Testis (tissue), 3 donors: ENCODE data around the gene PLCB1. TPM values are rescaled to one million over a fixed set of nuclear protein-coding genes. Genes with fewer than 3 reads are reported as not detected.

ENCODE experiments used
- DNase-seq: peaks from one replicate; pipeline ENCODE4 v3.0.0-alpha.2; 2019
- H3K27ac ChIP-seq, 2 donors: fragments of 200-600 bp; sonication (generic); one replicate each; pipeline ENCODE4 v1.5.1; 2019
- H3K27me3 ChIP-seq: fragments of 200-600 bp; sonication (generic); one replicate; pipeline ENCODE4 v1.5.1; 2019
- H3K36me3 ChIP-seq: fragments of 200-600 bp; sonication (generic); one replicate; pipeline ENCODE4 v1.5.1; 2017; ENCODE audit warnings: low read depth; ENCODE audit errors: missing control alignments
- H3K4me1 ChIP-seq: fragments of 200-600 bp; sonication (generic); one replicate; pipeline ENCODE4 v1.5.1; 2019
- H3K4me3 ChIP-seq, 2 donors: fragments of 200-600 bp; sonication (generic); one replicate each; pipeline ENCODE4 v1.5.1; 2017 to 2019
- H3K9me3 ChIP-seq: fragments of 200-600 bp; sonication (generic); one replicate; pipeline ENCODE4 v1.5.1; 2017
- CTCF ChIP-seq, 3 experiments: fragments of 450-650 bp in 2 of 3; fragments of 200-600 bp in 1 of 3; sonication (generic) in 1 of 3; IDR thresholded peaks; one replicate each; pipeline ENCODE4 v1.5.1; 2016 to 2019; ENCODE audit warnings: antibody characterized with exemption in 3 of 3, mild to moderate bottlenecking in 2 of 3, moderate library complexity in 1 of 3
- POLR2A ChIP-seq: fragments of 450-650 bp; IDR thresholded peaks from one replicate; pipeline ENCODE4 v1.6.1; 2017; ENCODE audit warnings: antibody characterized with exemption, mild to moderate bottlenecking, moderate library complexity
- whole genome bisulfite sequencing, 2 donors: methylation state at CpG; one replicate each; pipeline ENCODE4 v1.1.5; 2018; 5-methylcytosine and 5-hydroxymethylcytosine counted together
- intact Hi-C: fragments of 100-400 bp; cut with DNase I; formaldehyde crosslinking; loops from one replicate; pipeline ENCODE4 v1.15.1; 2023; ENCODE audit warnings: low total_unique reads
- polyA plus RNA-seq: library from polyadenylated mRNA; stranded (reverse); fragments of 350-450 nt; fragmentation: Illumina TruSeq; extraction: RNeasy Lipid Tissue Mini Kit (QIAGEN cat#74804); gene quantifications from one replicate; pipeline ENCODE4 v1.2.3, GENCODE V29; 2014; ENCODE audit warnings: low read depth, low replicate concordance; ENCODE audit not compliant: insufficient read depth
- total RNA-seq, 2 donors: library from RNA; depleted of rRNA; stranded (reverse); fragments of >200 nt; gene quantifications; one replicate each; pipeline ENCODE4 v1.2.3, GENCODE V29; 2016

PLCB1 gene
- total and polyA plus RNA-seq, 3 donors from 2014 or later: 3.1 to 9.8 (median 8.2) TPM

GRCh38 chr20:8777911-8778310 is 645.8 kb downstream of the PLCB1 start:
- intact Hi-C loops: no loop called here
- no peak overlapping the region for H3K4me3 ChIP-seq
- no peaks in the 10 kb centered on the region for H3K27me3 ChIP-seq
- no peaks in the 10 kb centered on the region for H3K4me1 ChIP-seq
- TF ChIP-seq CTCF (IDR thresholded peaks at IDR 0.05): no peak
- no peak for TF ChIP-seq POLR2A
- WGBS, 2 donors: 78 to 80% methylated on average over 4 of the region's 4 CpGs
- DNase-seq: no peak
- H3K27ac ChIP-seq: no peak overlapping the region
- no peaks in the 10 kb centered on the region for H3K36me3 ChIP-seq
- no peaks in the 10 kb centered on the region for H3K9me3 ChIP-seq

- no peaks in the 10 kb centered on the region for H3K27me3 ChIP-seq
- no peaks in the 10 kb centered on the region for H3K36me3 ChIP-seq
- intact Hi-C loops: no loop called here
- no peak overlapping the region for H3K4me3 ChIP-seq
- H3K9me3 ChIP-seq: no peaks in the 10 kb centered on the region
- TF ChIP-seq CTCF (IDR thresholded peaks at IDR 0.05) (no peak), POLR2A (no peak)
- no peak overlapping the region for H3K27ac ChIP-seq
- H3K4me1 ChIP-seq: no peaks in the 10 kb centered on the region
- DNase-seq: no peak
These were observed 646.3 kb downstream of the PLCB1 start for GRCh38 chr20:8778387-8778786.

- no peak for DNase-seq
- no peaks in the 10 kb centered on the region for H3K36me3 ChIP-seq
- TF ChIP-seq CTCF (IDR thresholded peaks at IDR 0.05): no peak
- no peak for TF ChIP-seq POLR2A
- no peaks in the 10 kb centered on the region for H3K27me3 ChIP-seq
- no peak overlapping the region for H3K4me3 ChIP-seq
- intact Hi-C loops: loop anchor here (10.0 kb wide), 1 partner anchor 584 kb away; no protein-coding TSS in a partner anchor
- no peaks in the 10 kb centered on the region for H3K4me1 ChIP-seq
- no peaks in the 10 kb centered on the region for H3K9me3 ChIP-seq
- no peak overlapping the region for H3K27ac ChIP-seq
These were observed 648.8 kb downstream of the PLCB1 start for GRCh38 chr20:8780915-8781314.

GRCh38 chr20:8782804-8783203 is 650.7 kb downstream of the PLCB1 start:
- Histone ChIP-seq H3K4me3 (no peak overlapping the region), H3K4me1 (no peaks in the 10 kb centered on the region), H3K27ac (peak overlapping the region in 1 of 2 donors; percentile 48), H3K36me3 (no peaks in the 10 kb centered on the region), H3K9me3 (no peaks in the 10 kb centered on the region), H3K27me3 (no peaks in the 10 kb centered on the region)
- no peak for DNase-seq
- WGBS, 2 donors: 49 to 56% methylated on average over 2 of the region's 2 CpGs
- intact Hi-C loops: loop anchor here (10.0 kb wide), 1 partner anchor 582 kb away; no protein-coding TSS in a partner anchor
- TF ChIP-seq CTCF (IDR thresholded peaks at IDR 0.05) (no peak), POLR2A (no peak)

- H3K4me3 ChIP-seq: no peak overlapping the region
- no peaks in the 10 kb centered on the region for H3K9me3 ChIP-seq
- no peak for TF ChIP-seq CTCF (IDR thresholded peaks at IDR 0.05)
- no peak for TF ChIP-seq POLR2A
- H3K4me1 ChIP-seq: no peaks in the 10 kb centered on the region
- no peaks in the 10 kb centered on the region for H3K36me3 ChIP-seq
- intact Hi-C loops: loop anchor here (10.0 kb wide), 1 partner anchor 581 kb away; no protein-coding TSS in a partner anchor
- WGBS, 2 donors: 48 to 67% methylated on average over 1 of the region's 1 CpG
- H3K27ac ChIP-seq: no peak overlapping the region
- no peak for DNase-seq
- H3K27me3 ChIP-seq: no peaks in the 10 kb centered on the region
These were observed 651.7 kb downstream of the PLCB1 start for GRCh38 chr20:8783734-8784133.
